ENCODE measurements around the gene POU2AF1. TPM values are rescaled to one million over a fixed set of nuclear protein-coding genes. Genes with fewer than 3 reads are reported as not detected.

Gene POU2AF1
- polyA plus RNA-seq, 1 donor (not counting 4 experiments of a cell fraction or from before 2014, with no cell fraction given), result not detected

- dilution Hi-C loops (cut with MboI; ENCODE audit: extremely low pct_ligation_motif_present, low sequenced_read_pairs), result no loop called here
- Histone ChIP-seq H3K9ac (ENCODE audit: control insufficient read depth, extremely low read depth, insufficient read depth, low read length) (no peak overlapping the region), H3K4me2 (ENCODE audit: control insufficient read depth, extremely low read depth, insufficient read depth, low read depth, low read length) (no peak overlapping the region), H3K27me3 (ENCODE audit: control insufficient read depth, extremely low read depth, insufficient read depth, low read length) (peaks cover 3% of the 10 kb centered on the region), H3K36me3 (ENCODE audit: control insufficient read depth in 2 of 2, extremely low read depth in 1 of 2, insufficient read depth in 2 of 2, low read length in 2 of 2) (no peaks in the 10 kb centered on the region), H3K79me2 (ENCODE audit: control insufficient read depth, insufficient read depth, low read length) (no peaks in the 10 kb centered on the region), H3K27ac (ENCODE audit: control insufficient read depth, insufficient read depth, low read length) (no peak overlapping the region), H2AFZ (ENCODE audit: control insufficient read depth, low read length) (no peak overlapping the region), H3K4me3 (ENCODE audit: control insufficient read depth in 2 of 3, extremely low read depth in 1 of 3, insufficient read depth in 2 of 3, low read depth in 1 of 3, low read length in 3 of 3) (no peak overlapping the region), H3K9me3 (ENCODE audit: control insufficient read depth, low read depth, low read length) (no peaks in the 10 kb centered on the region), H3K9me1 (ENCODE audit: control insufficient read depth, extremely low read depth, insufficient read depth, low read length) (no peaks in the 10 kb centered on the region), H3K4me1 (ENCODE audit: control insufficient read depth, extremely low read depth, insufficient read depth, low read length) (peaks cover 8% of the 10 kb centered on the region), H4K20me1 (ENCODE audit: control insufficient read depth, extremely low read depth, insufficient read depth, low read length) (no peaks in the 10 kb centered on the region)
- TF ChIP-seq CTCF (optimal IDR thresholded peaks at IDR 0.05 in 1 of 3, IDR thresholded peaks at IDR 0.05 in 1 of 3, conservative IDR thresholded peaks at IDR 0.05 in 1 of 3; ENCODE audit: extremely low read depth in 1 of 3, insufficient read depth in 2 of 3, low read length in 3 of 3) (no peak), EZH2 (IDR thresholded peaks at IDR 0.05; ENCODE audit: low read length) (no peak)
- FAIRE-seq (no peak), DNase-seq (ENCODE audit: low read depth, low spot score) (no peak)
Observed at GRCh38 chr11:111334532-111335502, 44.3 kb downstream of the POU2AF1 start.

GRCh38 chr11:111331711-111332479 lies 47.2 kb downstream of the POU2AF1 start:
- no peak overlapping the region for H3K4me2 ChIP-seq (ENCODE audit: control insufficient read depth, extremely low read depth, insufficient read depth, low read depth, low read length)
- FAIRE-seq, result peak; percentile 83

More at GRCh38 chr11:111331711-111332479, 47.2 kb downstream of the POU2AF1 start:
- Histone ChIP-seq H2AFZ (ENCODE audit: control insufficient read depth, low read length) (no peak overlapping the region), H3K27ac (ENCODE audit: control insufficient read depth, insufficient read depth, low read length) (no peak overlapping the region), H3K4me1 (ENCODE audit: control insufficient read depth, extremely low read depth, insufficient read depth, low read length) (peaks cover 8% of the 10 kb centered on the region), H3K9me1 (ENCODE audit: control insufficient read depth, extremely low read depth, insufficient read depth, low read length) (no peaks in the 10 kb centered on the region), H3K9ac (ENCODE audit: control insufficient read depth, extremely low read depth, insufficient read depth, low read length) (no peak overlapping the region), H3K9me3 (ENCODE audit: control insufficient read depth, low read depth, low read length) (no peaks in the 10 kb centered on the region), H3K4me3 (ENCODE audit: control insufficient read depth in 2 of 3, extremely low read depth in 1 of 3, insufficient read depth in 2 of 3, low read depth in 1 of 3, low read length in 3 of 3) (no peak overlapping the region), H3K27me3 (ENCODE audit: control insufficient read depth, extremely low read depth, insufficient read depth, low read length) (peaks cover 2% of the 10 kb centered on the region), H3K36me3 (ENCODE audit: control insufficient read depth in 2 of 2, extremely low read depth in 1 of 2, insufficient read depth in 2 of 2, low read length in 2 of 2) (no peaks in the 10 kb centered on the region), H3K79me2 (ENCODE audit: control insufficient read depth, insufficient read depth, low read length) (no peaks in the 10 kb centered on the region), H4K20me1 (ENCODE audit: control insufficient read depth, extremely low read depth, insufficient read depth, low read length) (no peaks in the 10 kb centered on the region)
- no peak for DNase-seq (ENCODE audit: low read depth, low spot score)
- no peak for TF ChIP-seq CTCF (optimal IDR thresholded peaks at IDR 0.05 in 1 of 3, IDR thresholded peaks at IDR 0.05 in 1 of 3, conservative IDR thresholded peaks at IDR 0.05 in 1 of 3; ENCODE audit: extremely low read depth in 1 of 3, insufficient read depth in 2 of 3, low read length in 3 of 3)
- no peak for TF ChIP-seq EZH2 (IDR thresholded peaks at IDR 0.05; ENCODE audit: low read length)
- dilution Hi-C loops (cut with MboI; ENCODE audit: extremely low pct_ligation_motif_present, low sequenced_read_pairs), result no loop called here

All from keratinocyte (primary cell).